Measurements from ENCODE around the gene G6PC3. TPM values are rescaled to one million over a fixed set of nuclear protein-coding genes. Genes with fewer than 3 reads are reported as not detected.

The G6PC3 gene
- total and polyA plus RNA-seq, 4 donors: 31.0 to 128 (median 90.8) TPM

DNA sequence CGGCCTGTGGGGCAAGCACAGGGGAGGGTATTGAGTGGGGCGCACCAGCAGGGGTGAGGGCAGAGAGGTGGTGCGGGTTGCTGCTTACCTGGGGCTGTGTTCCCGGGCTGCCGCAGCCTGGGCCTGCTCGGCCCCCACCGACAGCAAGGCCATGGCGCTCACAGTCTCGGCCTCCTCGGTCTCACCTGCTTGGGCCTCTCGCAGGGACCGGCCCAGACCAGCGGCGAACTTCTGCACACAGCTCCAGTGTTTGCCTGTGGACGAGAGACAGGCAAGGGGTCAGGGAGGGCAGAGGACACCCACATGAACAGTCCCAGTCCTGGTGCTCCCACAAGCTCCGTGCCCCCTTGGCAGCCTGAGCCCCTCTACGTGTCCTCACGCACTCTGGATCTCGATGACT, 7.9 kb downstream of the G6PC3 start:
- WGBS (ENCODE audit: insufficient coverage): 89% methylated on average over 19 of the region's 19 CpGs
- no peak overlapping the region for H3K27ac ChIP-seq (ENCODE audit: low read depth, low read length)
- H3K36me3 ChIP-seq (ENCODE audit: control insufficient read depth, insufficient read depth, low read length): peaks cover 95% of the 10 kb centered on the region

DNA sequence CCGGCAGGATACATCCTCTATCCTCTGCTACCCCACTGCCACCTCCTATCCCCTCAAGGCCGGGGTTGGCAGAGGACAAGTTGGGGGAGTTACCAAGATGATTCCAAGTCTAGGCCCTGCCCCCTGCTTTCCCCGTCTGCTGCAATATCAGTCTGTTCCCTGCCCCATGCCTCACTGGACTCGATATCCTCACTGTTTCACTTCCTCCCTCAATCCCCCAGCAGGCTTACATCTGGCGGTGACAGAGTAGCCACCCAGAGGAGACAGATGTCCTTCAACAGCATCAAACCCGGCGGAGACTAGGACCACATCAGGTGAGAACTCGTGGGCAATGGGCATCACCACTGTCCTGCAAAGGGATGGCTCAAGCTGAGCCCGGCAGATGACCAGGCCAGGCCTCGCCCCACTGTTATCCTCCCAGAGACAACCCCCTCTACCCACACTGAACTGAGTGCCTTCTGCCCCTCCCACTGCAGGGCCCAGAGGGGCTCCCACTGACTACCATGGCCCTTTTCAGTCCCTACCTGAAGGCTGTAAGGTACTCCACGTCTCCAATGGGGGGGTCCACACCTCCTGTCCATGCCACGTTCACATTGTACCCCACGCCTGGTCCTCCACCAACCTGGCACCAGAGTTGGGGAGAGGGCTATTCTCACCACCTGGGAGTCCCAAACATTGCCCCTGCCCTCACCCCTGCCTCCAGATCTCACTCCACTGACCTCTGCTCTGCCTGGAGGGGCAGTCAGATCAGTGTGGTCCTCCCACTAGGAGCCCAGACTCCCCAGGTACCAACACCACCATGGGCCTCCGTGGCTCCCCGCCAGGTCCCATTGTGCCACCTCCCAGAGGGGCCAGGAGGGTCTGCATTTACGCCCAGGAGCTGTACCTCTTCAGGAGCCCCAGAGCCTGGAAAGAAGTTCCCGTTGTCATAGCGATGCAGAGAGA, 9.6 kb downstream of the G6PC3 start:
- Histone ChIP-seq H3K27me3 (ENCODE audit: control insufficient read depth, insufficient read depth, low read length) (no peaks in the 10 kb centered on the region), H3K36me3 (ENCODE audit: control insufficient read depth, insufficient read depth, low read length) (peaks cover 95% of the 10 kb centered on the region), H3K4me3 (ENCODE audit: low read depth, low read length) (no peak overlapping the region), H3K9me3 (ENCODE audit: control insufficient read depth, insufficient read depth, low read length) (no peaks in the 10 kb centered on the region), H3K4me1 (ENCODE audit: control insufficient read depth, insufficient read depth, low read length) (peaks cover 18% of the 10 kb centered on the region), H3K27ac (ENCODE audit: low read depth, low read length) (no peak overlapping the region)
- no peak for DNase-seq (ENCODE audit: low read depth in 4 of 6, low spot score in 6 of 6)
- WGBS (ENCODE audit: insufficient coverage): 69% methylated on average over 18 of the region's 18 CpGs

More for the DNA sequence above, 7.9 kb downstream of the G6PC3 start:
- H3K9me3 ChIP-seq (ENCODE audit: control insufficient read depth, insufficient read depth, low read length): no peaks in the 10 kb centered on the region
- no peak overlapping the region for H3K4me3 ChIP-seq (ENCODE audit: low read depth, low read length)
- H3K4me1 ChIP-seq (ENCODE audit: control insufficient read depth, insufficient read depth, low read length): peaks cover 21% of the 10 kb centered on the region
- no peak for DNase-seq (ENCODE audit: low read depth in 4 of 6, low spot score in 6 of 6)
- H3K27me3 ChIP-seq (ENCODE audit: control insufficient read depth, insufficient read depth, low read length): no peaks in the 10 kb centered on the region

- DNase-seq (ENCODE audit: low read depth in 4 of 6, low spot score in 6 of 6): no peak
- no peaks in the 10 kb centered on the region for H3K27me3 ChIP-seq (ENCODE audit: control insufficient read depth, insufficient read depth, low read length)
- no peak overlapping the region for H3K4me3 ChIP-seq (ENCODE audit: low read depth, low read length)
- WGBS (ENCODE audit: insufficient coverage): 88% methylated on average over 1 of the region's 3 CpGs
- H3K4me1 ChIP-seq (ENCODE audit: control insufficient read depth, insufficient read depth, low read length): peaks cover 20% of the 10 kb centered on the region
- H3K27ac ChIP-seq (ENCODE audit: low read depth, low read length): no peak overlapping the region
- no peaks in the 10 kb centered on the region for H3K9me3 ChIP-seq (ENCODE audit: control insufficient read depth, insufficient read depth, low read length)
- peaks cover 94% of the 10 kb centered on the region for H3K36me3 ChIP-seq (ENCODE audit: control insufficient read depth, insufficient read depth, low read length)
Observed at GRCh38 chr17:44081681-44082080, 11.1 kb downstream of the G6PC3 start.

DNA sequence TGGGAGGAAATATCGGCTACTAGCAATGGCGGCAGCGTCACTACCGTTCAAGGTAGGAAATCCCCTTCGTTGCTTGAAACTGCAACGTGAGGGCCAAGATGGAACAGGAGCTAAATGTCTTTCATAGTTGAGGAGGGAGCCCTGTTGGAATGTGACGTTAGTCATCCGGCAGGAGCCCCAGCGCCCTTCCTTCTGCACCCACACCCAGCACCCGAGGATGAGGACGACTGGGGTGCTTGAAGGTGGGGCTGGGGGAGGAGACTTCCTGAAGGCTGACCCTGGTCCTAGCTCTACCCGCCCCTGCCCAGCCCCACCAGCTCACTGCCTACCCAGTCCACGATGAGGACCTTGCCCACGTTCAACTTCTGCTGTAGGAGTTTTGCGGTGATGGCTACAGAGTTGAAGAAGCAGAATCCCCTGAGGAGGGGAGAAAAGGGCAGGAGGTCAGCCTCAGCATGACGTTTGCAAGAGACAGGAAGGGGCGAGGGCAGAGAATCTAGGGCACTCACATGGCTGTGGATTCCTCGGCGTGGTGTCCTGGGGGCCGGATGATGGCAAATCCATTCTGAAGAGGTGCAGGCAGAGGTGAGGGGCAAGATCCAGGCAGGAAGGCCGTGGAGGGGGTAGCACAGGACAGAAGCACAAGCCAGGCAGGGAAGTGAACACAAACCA, 11.9 kb downstream of the G6PC3 start:
- no peaks in the 10 kb centered on the region for H3K9me3 ChIP-seq (ENCODE audit: control insufficient read depth, insufficient read depth, low read length)
- peaks cover 92% of the 10 kb centered on the region for H3K36me3 ChIP-seq (ENCODE audit: control insufficient read depth, insufficient read depth, low read length)
- no peaks in the 10 kb centered on the region for H3K27me3 ChIP-seq (ENCODE audit: control insufficient read depth, insufficient read depth, low read length)
- 86% methylated on average over 13 of the region's 21 CpGs for WGBS (ENCODE audit: insufficient coverage)
- H3K27ac ChIP-seq (ENCODE audit: low read depth, low read length): no peak overlapping the region
- no peak for DNase-seq (ENCODE audit: low read depth in 4 of 6, low spot score in 6 of 6)
- H3K4me1 ChIP-seq (ENCODE audit: control insufficient read depth, insufficient read depth, low read length): peaks cover 25% of the 10 kb centered on the region
- no peak overlapping the region for H3K4me3 ChIP-seq (ENCODE audit: low read depth, low read length)

DNA sequence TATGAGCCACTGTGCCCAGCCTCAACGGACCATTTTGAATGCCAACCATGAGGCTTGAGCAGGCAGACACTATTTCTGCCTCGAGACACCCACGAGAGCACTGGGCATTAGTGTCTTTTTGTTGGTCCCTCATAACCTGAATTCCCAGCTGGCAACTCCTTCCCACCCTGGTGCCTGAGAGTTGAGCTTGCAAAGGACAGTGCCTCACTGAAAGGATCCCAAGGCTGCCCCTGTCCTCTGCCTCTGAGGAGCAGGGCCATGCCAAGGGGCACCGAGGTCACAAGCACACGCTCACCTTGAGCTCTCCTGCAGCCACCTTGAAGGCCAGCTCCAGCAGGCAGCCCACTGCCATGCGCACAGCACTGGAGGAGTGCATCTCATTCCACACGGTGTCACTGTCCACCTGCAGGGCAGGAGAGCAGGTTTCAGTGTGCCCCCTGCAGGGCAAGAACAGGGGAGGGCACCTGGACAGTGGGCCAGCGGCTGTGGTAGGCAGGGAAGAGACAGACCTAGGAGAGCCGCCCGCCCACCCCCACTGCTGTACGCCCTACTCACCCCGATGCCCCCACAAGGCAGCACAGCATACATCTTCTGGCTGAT, 12.8 kb downstream of the G6PC3 start:
- Histone ChIP-seq H3K27me3 (ENCODE audit: control insufficient read depth, insufficient read depth, low read length) (no peaks in the 10 kb centered on the region), H3K9me3 (ENCODE audit: control insufficient read depth, insufficient read depth, low read length) (no peaks in the 10 kb centered on the region), H3K4me3 (ENCODE audit: low read depth, low read length) (no peak overlapping the region), H3K36me3 (ENCODE audit: control insufficient read depth, insufficient read depth, low read length) (peaks cover 92% of the 10 kb centered on the region), H3K4me1 (ENCODE audit: control insufficient read depth, insufficient read depth, low read length) (peaks cover 24% of the 10 kb centered on the region), H3K27ac (ENCODE audit: low read depth, low read length) (no peak overlapping the region)
- WGBS (ENCODE audit: insufficient coverage): 88% methylated on average over 8 of the region's 12 CpGs
- no peak for DNase-seq (ENCODE audit: low read depth in 4 of 6, low spot score in 6 of 6)

- Histone ChIP-seq H3K4me3 (ENCODE audit: low read depth, low read length) (no peak overlapping the region), H3K27ac (ENCODE audit: low read depth, low read length) (no peak overlapping the region), H3K36me3 (ENCODE audit: control insufficient read depth, insufficient read depth, low read length) (peaks cover 91% of the 10 kb centered on the region), H3K4me1 (ENCODE audit: control insufficient read depth, insufficient read depth, low read length) (peaks cover 24% of the 10 kb centered on the region), H3K27me3 (ENCODE audit: control insufficient read depth, insufficient read depth, low read length) (no peaks in the 10 kb centered on the region), H3K9me3 (ENCODE audit: control insufficient read depth, insufficient read depth, low read length) (no peaks in the 10 kb centered on the region)
- WGBS (ENCODE audit: insufficient coverage): 33% methylated on average over 4 of the region's 10 CpGs
- DNase-seq (ENCODE audit: low read depth in 4 of 6, low spot score in 6 of 6): peak in 1 of 6 donors; percentile 28
Observed at GRCh38 chr17:44084131-44084538, 13.6 kb downstream of the G6PC3 start.

DNA sequence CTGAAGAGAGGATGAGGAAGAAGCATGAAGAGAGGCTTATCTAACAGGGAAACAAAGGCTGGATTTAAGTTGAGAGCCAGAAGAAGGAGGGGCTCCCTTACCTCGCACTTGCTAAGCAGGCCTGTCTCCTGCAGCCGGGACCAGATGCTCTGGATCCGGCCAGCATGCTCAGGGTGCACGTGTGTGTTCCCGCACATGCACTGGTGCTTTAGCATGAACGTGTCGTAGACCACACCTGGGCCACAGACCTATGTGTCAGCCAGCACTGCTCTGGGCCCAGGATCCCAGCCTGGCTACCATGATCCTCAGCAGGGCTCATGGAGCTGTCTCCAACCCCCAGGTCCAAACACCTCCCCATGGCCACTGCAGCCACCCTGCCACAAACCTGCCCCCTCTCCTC, 14.4 kb downstream of the G6PC3 start:
- H3K9me3 ChIP-seq (ENCODE audit: control insufficient read depth, insufficient read depth, low read length): no peaks in the 10 kb centered on the region
- no peak overlapping the region for H3K27ac ChIP-seq (ENCODE audit: low read depth, low read length)
- H3K27me3 ChIP-seq (ENCODE audit: control insufficient read depth, insufficient read depth, low read length): no peaks in the 10 kb centered on the region
- H3K36me3 ChIP-seq (ENCODE audit: control insufficient read depth, insufficient read depth, low read length): peaks cover 87% of the 10 kb centered on the region
- no peak overlapping the region for H3K4me3 ChIP-seq (ENCODE audit: low read depth, low read length)
- no peak for DNase-seq (ENCODE audit: low read depth in 4 of 6, low spot score in 6 of 6)
- 83% methylated on average over 7 of the region's 7 CpGs for WGBS (ENCODE audit: insufficient coverage)
- peaks cover 23% of the 10 kb centered on the region for H3K4me1 ChIP-seq (ENCODE audit: control insufficient read depth, insufficient read depth, low read length)

DNA sequence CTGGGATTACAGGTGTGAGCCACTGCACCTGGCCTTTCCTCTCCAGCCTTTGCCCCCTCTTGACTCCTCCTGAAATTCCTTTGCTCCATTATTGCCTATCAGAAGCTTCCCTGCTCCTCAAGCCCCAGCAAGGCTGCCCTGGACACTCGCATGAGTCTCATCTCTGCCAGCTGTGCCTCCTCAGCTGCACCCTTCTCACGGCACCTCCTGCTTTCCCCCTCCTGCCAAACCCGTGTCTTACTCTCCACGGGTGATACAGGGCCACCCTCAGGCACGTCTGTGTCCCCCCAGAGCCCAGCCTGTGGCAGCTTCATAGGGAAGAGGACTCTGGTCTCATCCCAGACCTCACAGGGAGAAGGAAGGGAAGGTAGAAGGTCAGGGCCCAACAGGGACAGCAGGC, 15.4 kb downstream of the G6PC3 start:
- WGBS (ENCODE audit: insufficient coverage): 78% methylated on average over 3 of the region's 5 CpGs
- no peak overlapping the region for H3K27ac ChIP-seq (ENCODE audit: low read depth, low read length)

DNA sequence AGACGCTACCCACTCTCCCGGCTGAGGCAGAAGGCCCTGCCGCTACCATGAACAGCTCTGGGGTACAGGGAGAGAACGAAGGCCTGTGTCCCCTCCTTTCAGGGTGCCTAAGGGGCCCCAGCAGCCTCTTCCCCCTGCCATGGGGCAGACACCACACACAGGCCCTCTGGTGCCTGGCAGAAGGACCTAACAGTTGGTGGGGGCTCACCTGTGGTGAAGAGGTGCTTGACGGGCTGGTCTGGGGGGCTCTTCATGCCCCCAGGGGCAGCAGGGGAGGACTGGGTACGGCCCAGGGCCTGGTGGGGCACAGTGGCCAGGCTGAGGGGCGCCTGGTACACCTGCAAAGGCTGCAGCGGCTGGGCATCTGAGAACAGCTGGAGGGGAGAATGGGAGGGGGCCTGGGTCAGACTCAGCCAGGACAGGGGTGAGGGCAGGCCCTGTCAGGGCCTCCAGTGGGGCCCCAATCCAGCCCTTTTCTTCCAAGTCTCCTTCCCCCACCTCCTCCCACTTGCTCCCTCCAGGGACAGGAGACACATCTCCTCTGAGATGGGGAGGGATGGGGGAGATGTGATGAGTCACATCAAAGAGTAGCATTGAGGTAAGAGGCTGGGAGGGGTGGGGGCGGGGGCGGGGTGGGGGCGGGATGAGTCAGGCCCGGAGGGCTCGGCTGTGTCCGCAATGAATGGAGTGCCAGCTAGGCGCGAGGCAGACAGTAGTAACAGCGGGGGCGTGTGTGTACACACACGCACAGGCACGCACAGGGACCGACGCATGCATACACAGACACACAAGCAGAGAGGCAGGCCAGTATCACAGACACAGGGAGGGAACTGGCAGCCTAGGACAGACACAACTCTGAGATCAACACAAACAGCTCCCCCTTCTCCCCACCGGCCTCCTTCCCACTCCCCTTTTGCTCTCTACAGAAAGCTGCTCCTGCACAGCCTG, 16.1 kb downstream of the G6PC3 start:
- Histone ChIP-seq H3K27ac (ENCODE audit: low read depth, low read length) (no peak overlapping the region), H3K4me1 (ENCODE audit: control insufficient read depth, insufficient read depth, low read length) (peaks cover 12% of the 10 kb centered on the region), H3K27me3 (ENCODE audit: control insufficient read depth, insufficient read depth, low read length) (no peaks in the 10 kb centered on the region), H3K4me3 (ENCODE audit: low read depth, low read length) (no peak overlapping the region), H3K36me3 (ENCODE audit: control insufficient read depth, insufficient read depth, low read length) (peaks cover 90% of the 10 kb centered on the region), H3K9me3 (ENCODE audit: control insufficient read depth, insufficient read depth, low read length) (no peaks in the 10 kb centered on the region)
- DNase-seq (ENCODE audit: low read depth in 4 of 6, low spot score in 6 of 6): no peak
- WGBS (ENCODE audit: insufficient coverage): 40% methylated on average over 20 of the region's 23 CpGs

More for the DNA sequence above, 15.4 kb downstream of the G6PC3 start:
- H3K4me1 ChIP-seq (ENCODE audit: control insufficient read depth, insufficient read depth, low read length): peaks cover 13% of the 10 kb centered on the region
- DNase-seq (ENCODE audit: low read depth in 4 of 6, low spot score in 6 of 6): no peak
- no peak overlapping the region for H3K4me3 ChIP-seq (ENCODE audit: low read depth, low read length)
- H3K27me3 ChIP-seq (ENCODE audit: control insufficient read depth, insufficient read depth, low read length): no peaks in the 10 kb centered on the region
- H3K36me3 ChIP-seq (ENCODE audit: control insufficient read depth, insufficient read depth, low read length): peaks cover 86% of the 10 kb centered on the region
- H3K9me3 ChIP-seq (ENCODE audit: control insufficient read depth, insufficient read depth, low read length): no peaks in the 10 kb centered on the region
